Small intestine (tissue), 7 donors: Measurements from ENCODE around the gene CNGB1. TPM values are rescaled to one million over a fixed set of nuclear protein-coding genes. Genes with fewer than 3 reads are reported as not detected.
"Not testable (repeated sequence)": the region's sequence is repeated elsewhere in the genome, so short reads cannot be mapped to it uniquely, and the experiment has no call there.

Source experiments
- DNase-seq, 2 donors: peaks; one replicate each; pipeline versions ENCODE4 v3.0.0 to v3.0.0-alpha.2; 2013
- FAIRE-seq: peaks from 2 replicates; lab custom pipeline; 2012; peaks lifted over from hg19 to GRCh38; lab: Jason Lieb, UNC
- H3K27ac ChIP-seq, 3 donors: one replicate each; pipeline ENCODE4 v1.5.1; 2013; ENCODE audit warnings: low read length in 2 of 3, mild to moderate bottlenecking in 2 of 3, control low read depth in 1 of 3, inconsistent platforms in 1 of 3, low read depth in 1 of 3, moderate library complexity in 1 of 3
- H3K27me3 ChIP-seq, 3 donors: one replicate each; pipeline ENCODE4 v1.6.1; 2013; ENCODE audit warnings: low read length in 3 of 3, inconsistent platforms in 1 of 3; ENCODE audit not compliant: control insufficient read depth in 3 of 3, insufficient read depth in 3 of 3
- H3K36me3 ChIP-seq, 3 donors: one replicate each; pipeline ENCODE4 v1.6.1; 2013; ENCODE audit warnings: low read length in 3 of 3, inconsistent platforms in 1 of 3, low read depth in 1 of 3, mild to moderate bottlenecking in 1 of 3, moderate library complexity in 1 of 3; ENCODE audit not compliant: control insufficient read depth in 3 of 3, insufficient read depth in 2 of 3
- H3K4me1 ChIP-seq, 3 donors: one replicate each; pipeline ENCODE4 v1.6.1; 2013; ENCODE audit warnings: low read length in 2 of 3, inconsistent platforms in 1 of 3, low read depth in 1 of 3, mild to moderate bottlenecking in 1 of 3, moderate library complexity in 1 of 3; ENCODE audit not compliant: control insufficient read depth in 3 of 3, insufficient read depth in 2 of 3
- H3K4me3 ChIP-seq, 3 donors: one replicate each; pipeline ENCODE4 v1.5.1; 2013; ENCODE audit warnings: low read length in 3 of 3, control low read depth in 1 of 3, inconsistent platforms in 1 of 3, low read depth in 1 of 3, mild to moderate bottlenecking in 1 of 3, moderate library complexity in 1 of 3
- H3K9me3 ChIP-seq, 2 donors: one replicate each; pipeline ENCODE4 v1.6.1; 2013; ENCODE audit warnings: low read depth in 1 of 2, low read length in 1 of 2; ENCODE audit not compliant: control insufficient read depth in 2 of 2, insufficient read depth in 1 of 2
- WGBS, 3 donors: extraction: QIAGEN DNeasy Blood & Tissue Kit; methylation state at CpG; one replicate each; pipeline ENCODE4 v1.1.7; 2013; 5-methylcytosine and 5-hydroxymethylcytosine counted together
- polyA plus RNA-seq, 4 donors: library from polyadenylated mRNA; stranded (reverse) in 3 of 4; unstranded in 1 of 4; fragments of 200-250 nt in 3 of 4; fragments of 120-200 nt in 1 of 4; gene quantifications; one replicate each; pipeline versions ENCODE4 v1.2.1 to v1.2.3, GENCODE V29; 2013
- donor health status: healthy with polysubstance abuse.
- donor health status: control.
- donor health status: control.
- donor health status: Bipolar disorder and iron deficiency.
- donor health status: healthy.

Gene CNGB1
- polyA plus RNA-seq, 4 donors = 1.3 to 1.7 TPM; not detected in 2

- Histone ChIP-seq H3K27ac (no peak overlapping the region), H3K4me3 (no peak overlapping the region), H3K27me3 (peaks cover 0 to 3% (median 0%) of the 10 kb centered on the region in 3 donors), H3K4me1 (no peaks in the 10 kb centered on the region), H3K9me3 (peaks cover 0 to 2% of the 10 kb centered on the region in 2 donors), H3K36me3 (no peaks in the 10 kb centered on the region)
- DNase-seq (no peak), FAIRE-seq (no peak)
- WGBS, 3 donors = 77 to 85% (median 80%) methylated on average over 14 of the region's 14 CpGs
Measured at GRCh38 chr16:57920215-57920879, 50.6 kb downstream of the CNGB1 start.

- Histone ChIP-seq H3K4me3 (no peak overlapping the region), H3K9me3 (peaks cover 0 to 2% of the 10 kb centered on the region in 2 donors), H3K36me3 (no peaks in the 10 kb centered on the region), H3K4me1 (no peaks in the 10 kb centered on the region), H3K27ac (no peak overlapping the region), H3K27me3 (peaks cover 0 to 3% (median 0%) of the 10 kb centered on the region in 3 donors)
- DNase-seq (no peak), FAIRE-seq (no peak)
- WGBS, 3 donors = 90 to 95% (median 90%) methylated on average over 6 of the region's 6 CpGs
Measured at GRCh38 chr16:57918994-57919393, 51.9 kb downstream of the CNGB1 start.

- Histone ChIP-seq H3K9me3 (peaks cover 0 to 2% of the 10 kb centered on the region in 2 donors), H3K27me3 (peaks cover 0 to 3% (median 0%) of the 10 kb centered on the region in 3 donors), H3K4me3 (no peak overlapping the region), H3K4me1 (no peaks in the 10 kb centered on the region), H3K36me3 (no peaks in the 10 kb centered on the region), H3K27ac (no peak overlapping the region)
- 84 to 87% (median 86%) methylated on average over 3 of the region's 3 CpGs for WGBS, 3 donors
- DNase-seq (no peak), FAIRE-seq (no peak)
Measured at GRCh38 chr16:57918444-57918843, 52.5 kb downstream of the CNGB1 start.

- FAIRE-seq = not testable (repeated sequence)
Measured at GRCh38 chr16:57917929-57918328, 53.0 kb downstream of the CNGB1 start.

GRCh38 chr16:57917489-57917888 is 53.4 kb downstream of the CNGB1 start:
- WGBS, 3 donors = 84 to 96% (median 88%) methylated on average over 2 of the region's 2 CpGs
- not testable (repeated sequence) for H3K27me3 ChIP-seq, H3K9me3 ChIP-seq, H3K36me3 ChIP-seq, H3K4me3 ChIP-seq, DNase-seq, H3K4me1 ChIP-seq, H3K27ac ChIP-seq, FAIRE-seq

More at GRCh38 chr16:57917929-57918328, 53.0 kb downstream of the CNGB1 start:
- not testable (repeated sequence) for H3K27me3 ChIP-seq, H3K9me3 ChIP-seq, H3K27ac ChIP-seq, H3K4me1 ChIP-seq, H3K4me3 ChIP-seq, DNase-seq, H3K36me3 ChIP-seq

GRCh38 chr16:57916735-57917438 is 54.0 kb downstream of the CNGB1 start:
- Histone ChIP-seq H3K36me3 (peaks cover 0 to 1% (median 0%) of the 10 kb centered on the region in 3 donors), H3K27ac (no peak overlapping the region), H3K27me3 (peaks cover 0 to under 1% (median 0%) of the 10 kb centered on the region in 3 donors), H3K4me3 (no peak overlapping the region), H3K9me3 (peaks cover 0 to 2% of the 10 kb centered on the region in 2 donors), H3K4me1 (no peaks in the 10 kb centered on the region)
- no peak for FAIRE-seq
- DNase-seq = no peak
- WGBS, 3 donors = 46 to 64% (median 52%) methylated on average over 17 of the region's 17 CpGs

- peaks cover 0 to 2% of the 10 kb centered on the region in 2 donors for H3K9me3 ChIP-seq
- H3K27me3 ChIP-seq = no peaks in the 10 kb centered on the region
- WGBS, 3 donors = 68 to 77% (median 74%) methylated on average over 11 to 12 of the region's 12 CpGs
- H3K4me1 ChIP-seq = no peaks in the 10 kb centered on the region
- DNase-seq (no peak), FAIRE-seq (no peak)
- H3K36me3 ChIP-seq = peaks cover 0 to 2% (median 0%) of the 10 kb centered on the region in 3 donors
- no peak overlapping the region for H3K27ac ChIP-seq
- no peak overlapping the region for H3K4me3 ChIP-seq
Measured at GRCh38 chr16:57915811-57916488, 55.0 kb downstream of the CNGB1 start.

GRCh38 chr16:57915267-57915666 is 55.7 kb downstream of the CNGB1 start:
- Histone ChIP-seq H3K27ac (no peak overlapping the region), H3K4me3 (no peak overlapping the region), H3K9me3 (peaks cover 0 to 2% of the 10 kb centered on the region in 2 donors), H3K36me3 (peaks cover 0 to 2% (median 0%) of the 10 kb centered on the region in 3 donors), H3K4me1 (no peaks in the 10 kb centered on the region), H3K27me3 (no peaks in the 10 kb centered on the region)
- WGBS, 3 donors = 59 to 65% (median 63%) methylated on average over 9 of the region's 9 CpGs
- FAIRE-seq = no peak
- no peak for DNase-seq
